Fibroblast of mammary gland (primary cell): Measurements from ENCODE around the gene PRKAG3.
A peak's percentile ranks its signal among the peaks of the same experiment; 100 is the strongest.

ENCODE experiments used
- DNase-seq: peaks from one replicate; pipeline ENCODE4 v3.0.0-alpha.2; 2010; ENCODE audit warnings: low read depth
- H3K4me3 ChIP-seq: 2 replicates; pipeline ENCODE4 v1.5.1; 2011; ENCODE audit warnings: low read depth, mild to moderate bottlenecking, low read length, moderate library complexity; ENCODE audit not compliant: control insufficient read depth
- TF ChIP-seq, protein P1 (sequence below): conservative IDR thresholded peaks from 2 replicates; pipeline ENCODE4 v1.5.1; 2011; ENCODE audit warnings: low read depth, low read length, inconsistent platforms; ENCODE audit not compliant: control insufficient read depth, insufficient read depth

PRKAG3 gene

DNA sequence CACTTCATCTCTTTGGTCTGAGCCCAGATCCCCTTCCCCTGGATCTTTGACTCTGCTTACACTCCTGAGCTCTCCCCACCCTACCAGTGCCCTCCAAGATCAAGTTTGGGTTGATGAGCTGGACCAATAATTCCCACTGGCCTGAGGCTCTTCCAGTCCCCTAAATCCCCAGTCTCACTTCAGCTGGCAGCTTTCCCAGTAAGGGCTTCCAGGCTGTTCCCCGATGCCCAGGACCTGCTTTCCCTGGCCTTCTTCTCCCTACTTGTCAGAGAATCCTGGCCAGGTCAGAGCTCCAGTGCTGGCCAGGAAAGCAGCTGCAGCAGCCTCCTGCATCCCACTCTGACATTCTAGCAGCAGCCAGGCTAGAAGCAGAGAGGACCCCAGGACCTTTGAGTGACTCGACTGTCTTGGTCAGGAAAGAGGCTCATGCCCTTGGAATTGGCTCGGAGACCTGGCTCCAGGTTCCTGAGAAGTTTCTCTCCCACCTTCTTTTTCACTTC is 31.5 kb upstream of the PRKAG3 start:
- TF ChIP-seq, protein P1, sequence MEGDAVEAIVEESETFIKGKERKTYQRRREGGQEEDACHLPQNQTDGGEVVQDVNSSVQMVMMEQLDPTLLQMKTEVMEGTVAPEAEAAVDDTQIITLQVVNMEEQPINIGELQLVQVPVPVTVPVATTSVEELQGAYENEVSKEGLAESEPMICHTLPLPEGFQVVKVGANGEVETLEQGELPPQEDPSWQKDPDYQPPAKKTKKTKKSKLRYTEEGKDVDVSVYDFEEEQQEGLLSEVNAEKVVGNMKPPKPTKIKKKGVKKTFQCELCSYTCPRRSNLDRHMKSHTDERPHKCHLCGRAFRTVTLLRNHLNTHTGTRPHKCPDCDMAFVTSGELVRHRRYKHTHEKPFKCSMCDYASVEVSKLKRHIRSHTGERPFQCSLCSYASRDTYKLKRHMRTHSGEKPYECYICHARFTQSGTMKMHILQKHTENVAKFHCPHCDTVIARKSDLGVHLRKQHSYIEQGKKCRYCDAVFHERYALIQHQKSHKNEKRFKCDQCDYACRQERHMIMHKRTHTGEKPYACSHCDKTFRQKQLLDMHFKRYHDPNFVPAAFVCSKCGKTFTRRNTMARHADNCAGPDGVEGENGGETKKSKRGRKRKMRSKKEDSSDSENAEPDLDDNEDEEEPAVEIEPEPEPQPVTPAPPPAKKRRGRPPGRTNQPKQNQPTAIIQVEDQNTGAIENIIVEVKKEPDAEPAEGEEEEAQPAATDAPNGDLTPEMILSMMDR, result no peak
- no peak for DNase-seq
- H3K4me3 ChIP-seq, result no peak overlapping the region

- TF ChIP-seq, protein P1, result no peak
- no peak for DNase-seq
- no peak overlapping the region for H3K4me3 ChIP-seq
Measured at GRCh38 chr2:218861645-218862318, 30.2 kb upstream of the PRKAG3 start.

GRCh38 chr2:218860950-218861381 is 29.4 kb upstream of the PRKAG3 start:
- H3K4me3 ChIP-seq, result no peak overlapping the region
- TF ChIP-seq, protein P1, result no peak
- peak; percentile 34 for DNase-seq

- H3K4me3 ChIP-seq, result no peak overlapping the region
- no peak for DNase-seq
- TF ChIP-seq, protein P1, result no peak
Measured at GRCh38 chr2:218859988-218860831, 28.6 kb upstream of the PRKAG3 start.

DNA sequence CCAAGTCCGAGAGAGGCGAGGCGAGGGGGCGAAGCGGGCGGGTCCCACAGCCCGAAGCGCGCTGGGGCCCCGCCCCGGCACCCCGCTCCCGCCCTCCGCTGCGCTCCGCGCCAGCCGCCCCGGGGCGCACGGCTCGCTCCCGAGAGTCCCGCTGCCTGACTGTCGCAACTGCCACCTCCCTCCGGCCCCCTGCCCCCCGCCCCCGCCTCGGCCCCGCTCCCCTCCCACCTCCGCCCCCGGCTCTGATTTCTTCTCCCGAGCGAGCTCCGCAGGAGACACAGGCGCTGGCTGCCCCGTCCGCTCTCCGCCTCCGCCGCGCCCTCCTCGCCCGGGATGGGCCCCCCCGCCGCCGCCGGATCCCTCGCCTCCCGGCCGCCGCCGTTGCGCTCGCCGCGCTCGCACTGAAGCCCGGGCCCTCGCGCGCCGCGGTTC is 28.0 kb upstream of the PRKAG3 start, which contains the start of gene WNT6:
Gene WNT6, plus strand, starts transcription at position 250 of the 432 bp plus-strand sequence. CDS start 233 bp downstream, outside the sequence.
- TF ChIP-seq, protein P1, result no peak
- no peak for DNase-seq
- no peak within 1 kb of the TSS for H3K4me3 ChIP-seq

DNA sequence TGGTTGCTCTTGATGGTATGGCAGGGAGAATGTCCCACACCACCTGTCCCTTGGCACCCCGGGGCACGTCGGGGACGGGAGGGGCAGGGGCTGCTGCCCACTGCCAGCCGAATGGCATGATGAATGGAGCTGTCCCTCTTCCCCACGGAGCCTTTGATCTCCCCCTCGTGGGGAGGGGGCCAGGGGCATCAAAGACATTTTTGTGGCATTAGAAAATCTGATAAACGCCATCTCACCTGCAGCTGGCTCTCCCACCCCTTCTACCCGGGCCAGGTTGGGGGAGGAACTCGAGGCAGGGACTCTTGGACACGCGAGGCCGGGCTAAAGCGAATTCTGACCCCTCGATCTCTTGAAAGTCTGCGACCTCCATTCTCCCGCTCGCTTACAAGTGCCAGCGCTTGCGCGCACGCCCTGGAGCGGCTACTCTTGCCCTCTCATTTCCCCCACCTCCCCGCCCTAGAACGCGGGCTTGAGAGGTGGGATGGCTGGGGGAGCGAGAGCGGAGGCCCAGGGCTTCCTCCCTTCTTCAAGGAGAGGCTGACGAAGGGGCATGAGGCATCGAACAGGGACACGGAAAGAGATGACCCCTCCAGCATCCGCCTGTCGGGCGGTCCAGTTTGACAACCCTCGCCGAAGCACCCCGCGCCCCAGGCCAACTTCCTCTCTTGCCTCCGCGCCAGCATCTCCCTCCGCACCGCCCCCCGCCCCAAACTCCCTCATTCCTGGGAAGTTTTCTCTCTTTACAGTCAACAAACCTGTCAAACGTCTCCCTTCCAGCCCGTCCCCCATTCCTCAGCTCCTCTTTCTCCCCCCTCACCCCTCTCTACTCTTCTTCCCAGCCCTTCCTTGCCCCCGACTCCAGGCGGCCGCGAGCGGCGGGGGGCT is 27.3 kb upstream of the PRKAG3 start:
- DNase-seq, result no peak

More for the DNA sequence above, 27.3 kb upstream of the PRKAG3 start:
- TF ChIP-seq, protein P1, result no peak
- H3K4me3 ChIP-seq, result no peak overlapping the region
